HG03521 (cell line): Measurements from ENCODE around the gene NATD1.
"Not testable (repeated sequence)": the region's sequence is repeated elsewhere in the genome, so short reads cannot be mapped to it uniquely, and the experiment has no call there.

ENCODE experiments used
- ATAC-seq: cut with Tn5 transposase; IDR thresholded peaks from one replicate; pipeline ENCODE4 v1.9.1; 2021; ENCODE audit warnings: mild to moderate bottlenecking, moderate library complexity; ENCODE audit not compliant: unreplicated experiment

NATD1 gene

DNA sequence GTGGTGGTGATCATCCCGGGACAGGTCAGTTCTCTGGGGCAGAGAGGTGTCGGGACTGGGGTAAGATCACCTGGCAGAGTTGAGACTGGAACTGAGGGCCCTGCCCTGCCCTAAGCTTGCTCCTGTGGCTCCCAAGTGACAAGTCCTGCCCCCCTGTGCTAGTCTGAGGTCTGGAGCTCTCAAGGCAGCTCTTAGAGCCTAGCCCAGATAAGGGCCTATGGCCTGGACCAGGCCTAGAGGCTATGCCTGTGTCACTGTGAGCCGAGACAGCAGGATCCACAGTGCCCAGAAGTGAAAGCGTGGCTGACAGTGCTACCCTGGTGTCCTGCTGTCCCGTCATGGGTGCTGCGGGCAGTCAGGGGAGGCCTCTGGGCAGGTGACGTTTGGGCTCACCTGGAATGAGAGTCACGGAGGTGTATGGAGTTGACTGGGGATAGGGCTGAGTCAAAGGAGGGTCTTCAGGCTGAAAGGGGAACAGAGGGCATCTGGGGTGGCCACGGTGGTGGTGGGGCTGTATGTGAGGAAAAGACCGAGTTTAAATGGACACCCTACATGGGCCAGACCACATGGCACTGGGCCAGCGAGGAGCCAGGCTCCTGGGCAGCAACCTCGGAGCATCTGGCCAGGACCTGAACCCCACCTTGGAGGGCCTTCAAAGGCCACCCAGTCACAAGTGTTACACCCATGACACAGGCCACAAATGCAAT lies 5.5 kb downstream of the NATD1 start:
- ATAC-seq: no peak

- no peak for ATAC-seq
These were observed 6.5 kb downstream of the NATD1 start for GRCh38 chr17:21246698-21247097.

DNA sequence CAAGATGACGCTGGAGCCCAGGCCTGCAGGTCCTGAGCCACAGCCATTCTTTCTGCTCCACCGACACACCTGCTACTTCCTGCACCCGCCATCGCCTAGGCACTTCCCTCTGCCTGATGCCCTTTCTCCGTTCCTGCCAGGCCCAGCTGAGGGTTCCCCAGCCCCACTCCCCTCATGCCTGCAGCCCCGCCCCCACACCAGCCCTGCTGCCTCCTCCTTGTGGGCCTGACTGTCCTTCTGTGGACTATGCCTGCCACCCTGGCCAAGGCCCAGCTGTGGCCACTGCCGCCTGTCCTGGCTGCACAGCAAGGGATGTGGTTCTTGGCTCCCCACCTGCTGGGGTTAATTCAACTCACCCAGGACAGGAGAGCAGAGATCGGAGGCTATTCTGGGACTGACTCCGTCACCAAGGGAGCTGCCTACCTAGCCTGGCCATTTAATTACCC lies 7.5 kb downstream of the NATD1 start:
- no peak for ATAC-seq

- no peak for ATAC-seq
These were observed 9.5 kb downstream of the NATD1 start for GRCh38 chr17:21243516-21244303.

DNA sequence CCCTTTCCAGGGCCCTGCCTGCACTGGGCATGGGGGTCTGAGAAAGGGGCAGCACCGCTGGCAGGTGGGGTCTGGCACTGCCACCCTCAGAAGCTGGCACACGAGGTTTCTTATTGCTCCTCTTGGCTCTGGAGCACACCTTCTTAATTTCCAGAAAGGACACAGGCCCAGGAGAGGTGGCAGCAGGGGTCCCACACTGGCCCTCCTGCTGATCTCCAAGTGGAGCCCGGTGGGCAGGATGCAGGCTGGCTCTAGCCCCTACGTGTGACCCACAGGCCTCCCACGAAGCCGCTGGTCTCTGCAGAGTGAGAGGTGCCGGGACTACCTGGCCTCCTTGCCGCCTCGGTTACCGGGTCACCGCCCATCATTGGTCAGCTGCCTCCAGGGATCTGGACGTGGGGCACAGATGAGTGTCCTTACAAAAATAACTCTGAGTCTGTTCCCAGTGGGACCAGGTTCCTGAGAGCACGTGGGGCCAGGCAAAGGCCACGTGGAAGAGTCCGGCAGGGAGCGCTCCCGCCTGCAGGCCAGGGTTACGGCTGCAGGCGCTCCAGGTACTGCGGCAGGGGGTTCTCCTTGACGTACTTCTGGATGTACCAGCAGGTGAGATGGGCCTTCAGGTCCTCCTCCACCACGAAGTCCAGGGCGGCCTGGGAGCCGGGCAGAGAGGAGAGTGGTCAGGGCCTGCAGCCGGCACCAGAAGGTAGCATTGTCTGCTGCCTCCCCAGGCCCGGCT lies 10.3 kb downstream of the NATD1 start:
- no peak for ATAC-seq

DNA sequence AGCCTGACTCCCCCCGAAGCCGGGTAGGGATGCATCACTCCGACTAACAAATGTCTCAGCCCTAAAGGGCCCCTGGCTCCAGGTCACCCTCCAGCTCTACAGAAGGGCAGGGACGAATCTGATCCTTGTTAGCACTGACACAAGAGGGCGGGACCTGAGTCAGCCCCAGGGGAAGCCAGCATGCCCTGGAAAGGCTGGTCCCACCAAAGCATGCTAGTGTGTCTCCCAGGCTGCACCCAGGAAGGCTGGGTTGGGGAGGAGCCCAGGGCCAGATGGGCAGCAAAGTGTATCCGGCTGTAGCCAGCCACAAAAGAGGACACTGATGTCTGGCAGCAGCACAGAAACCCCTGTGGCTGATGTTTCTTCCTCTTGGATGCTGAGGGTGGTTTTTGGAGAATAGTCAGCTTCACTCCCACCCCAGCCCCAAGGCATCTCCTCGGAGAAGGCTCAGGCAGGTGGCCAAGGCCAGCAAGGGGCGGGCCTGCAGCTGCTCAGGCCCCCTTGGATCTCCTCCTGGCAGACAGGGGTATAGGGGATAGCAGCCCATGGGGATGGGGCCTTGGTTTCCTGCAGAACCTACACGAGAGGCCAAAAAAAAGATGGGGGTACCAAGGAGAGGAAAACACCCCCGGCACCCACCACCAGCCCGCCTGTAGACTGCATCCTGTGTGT lies 11.0 kb downstream of the NATD1 start:
- no peak for ATAC-seq

DNA sequence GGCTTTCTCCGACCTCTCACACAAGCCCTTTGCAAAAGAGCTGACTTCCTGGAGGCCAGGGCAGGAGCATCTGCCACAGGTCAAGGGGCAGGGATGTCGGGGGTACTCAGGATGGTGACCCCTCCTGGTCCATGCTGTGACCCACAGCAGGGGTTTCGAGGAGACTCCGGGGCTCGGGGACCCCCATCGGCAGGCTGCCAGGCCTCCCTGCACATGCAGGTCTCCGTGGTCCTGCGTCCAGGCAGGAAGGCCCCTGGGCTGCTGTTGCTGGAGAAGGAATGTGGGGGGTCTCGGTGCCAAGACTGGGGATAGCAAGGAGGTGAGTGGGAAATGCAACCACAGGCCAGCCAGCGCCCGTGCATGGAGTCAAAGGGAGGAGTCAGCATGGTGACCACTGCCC lies 11.6 kb downstream of the NATD1 start:
- ATAC-seq: no peak

- no peak for ATAC-seq
These were observed 12.7 kb downstream of the NATD1 start for GRCh38 chr17:21240369-21241055.

DNA sequence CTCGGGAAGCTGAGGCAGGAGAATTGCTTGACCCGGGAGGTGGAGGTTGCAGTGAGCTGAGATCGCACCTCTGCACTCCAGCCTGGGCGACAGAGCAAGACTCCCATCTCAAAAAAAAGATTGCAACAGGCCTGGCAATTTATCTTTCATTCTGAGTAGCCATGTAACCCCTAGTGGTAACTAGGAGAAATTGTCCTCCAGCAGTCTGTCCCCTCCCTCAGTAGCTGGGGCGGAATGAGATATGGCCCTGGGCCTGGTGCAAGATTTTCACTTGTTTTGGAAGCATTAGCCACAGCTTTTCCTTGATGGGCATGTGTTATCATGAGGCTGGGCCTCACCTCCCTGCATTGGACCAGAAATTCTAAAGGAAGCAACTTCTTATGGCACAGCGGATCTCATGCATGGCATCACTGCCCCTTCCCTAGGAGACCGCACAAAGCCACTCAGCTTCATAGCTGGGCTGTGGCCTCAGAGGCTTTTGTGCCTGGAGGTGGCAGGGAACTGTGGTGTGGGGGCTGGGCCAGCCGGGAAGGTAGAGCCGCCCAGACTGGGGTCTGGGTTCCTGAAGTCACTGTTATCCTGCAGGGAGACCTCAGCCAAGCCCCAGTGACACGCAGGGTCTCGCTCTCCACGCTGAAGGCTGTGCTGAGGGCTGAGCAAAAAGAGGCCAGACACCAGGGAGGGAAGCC lies 13.4 kb downstream of the NATD1 start:
- ATAC-seq: peak; percentile 56

- no peak for ATAC-seq
These were observed 17.3 kb downstream of the NATD1 start for GRCh38 chr17:21235921-21236320.

GRCh38 chr17:21233581-21234347 lies 19.4 kb downstream of the NATD1 start:
- ATAC-seq: no peak

GRCh38 chr17:21232033-21232749 lies 21.0 kb downstream of the NATD1 start:
- ATAC-seq: no peak

GRCh38 chr17:21231533-21231932 lies 21.7 kb downstream of the NATD1 start:
- no peak for ATAC-seq

- ATAC-seq: no peak
These were observed 24.4 kb downstream of the NATD1 start for GRCh38 chr17:21228845-21229244.

DNA sequence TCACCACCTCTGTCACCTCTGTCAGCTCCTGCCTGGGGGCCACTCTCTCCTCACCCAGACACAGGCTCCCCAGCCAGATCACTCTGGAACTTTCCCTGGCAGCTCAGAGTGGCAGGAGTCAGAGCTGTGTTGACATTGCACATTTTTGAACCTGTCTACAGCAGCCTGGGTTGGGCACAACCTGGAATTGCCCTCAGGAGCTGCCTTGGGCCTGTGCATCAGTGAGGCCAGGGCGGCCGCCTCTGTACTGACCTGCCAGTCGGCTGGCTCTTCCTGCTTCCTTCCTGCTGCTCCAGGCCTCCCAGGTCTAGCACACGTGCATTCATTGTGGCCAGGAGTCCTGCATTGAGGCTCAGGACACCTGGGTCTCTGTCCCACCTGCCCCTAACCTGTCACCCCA lies 25.1 kb downstream of the NATD1 start:
- no peak for ATAC-seq

DNA sequence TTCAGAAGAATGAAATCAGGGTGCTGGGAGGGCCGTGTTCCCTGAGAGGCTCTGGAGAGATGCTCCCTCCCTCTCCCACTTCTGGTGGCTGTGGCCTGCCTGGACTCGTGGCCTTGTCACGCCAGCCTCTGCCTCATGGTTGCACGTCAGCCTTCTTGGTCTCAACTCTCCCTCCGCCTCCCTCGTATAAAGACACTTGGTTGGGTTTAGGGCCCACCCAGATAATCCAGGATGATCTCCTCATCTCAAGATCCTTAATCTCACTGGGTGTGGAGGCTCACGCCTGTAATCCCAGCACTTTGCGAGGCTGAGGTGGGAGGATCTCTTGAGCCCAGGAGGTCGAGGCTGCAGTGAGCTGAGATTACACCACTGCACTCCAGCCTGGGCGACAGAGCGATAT lies 25.9 kb downstream of the NATD1 start:
- ATAC-seq: not testable (repeated sequence)

DNA sequence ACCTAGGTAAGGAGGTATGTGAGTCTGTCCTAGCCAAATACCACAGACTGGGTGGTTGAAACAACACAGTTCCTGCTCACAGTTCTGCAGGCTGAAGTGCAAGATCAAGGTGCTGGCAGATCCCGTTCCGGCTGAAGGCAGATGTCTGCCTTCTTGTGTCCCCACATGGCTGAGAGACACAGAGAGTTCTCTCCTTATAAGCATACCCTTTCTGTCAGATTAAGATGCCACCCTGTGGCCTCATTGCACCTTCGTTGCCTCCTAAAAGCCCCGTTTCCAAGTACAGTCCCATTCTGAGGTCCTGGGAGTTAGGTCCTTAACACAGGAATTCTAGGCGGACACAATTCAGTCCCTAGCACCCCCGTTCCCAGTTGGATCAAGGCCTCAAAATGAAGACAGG lies 30.1 kb downstream of the NATD1 start:
- no peak for ATAC-seq

DNA sequence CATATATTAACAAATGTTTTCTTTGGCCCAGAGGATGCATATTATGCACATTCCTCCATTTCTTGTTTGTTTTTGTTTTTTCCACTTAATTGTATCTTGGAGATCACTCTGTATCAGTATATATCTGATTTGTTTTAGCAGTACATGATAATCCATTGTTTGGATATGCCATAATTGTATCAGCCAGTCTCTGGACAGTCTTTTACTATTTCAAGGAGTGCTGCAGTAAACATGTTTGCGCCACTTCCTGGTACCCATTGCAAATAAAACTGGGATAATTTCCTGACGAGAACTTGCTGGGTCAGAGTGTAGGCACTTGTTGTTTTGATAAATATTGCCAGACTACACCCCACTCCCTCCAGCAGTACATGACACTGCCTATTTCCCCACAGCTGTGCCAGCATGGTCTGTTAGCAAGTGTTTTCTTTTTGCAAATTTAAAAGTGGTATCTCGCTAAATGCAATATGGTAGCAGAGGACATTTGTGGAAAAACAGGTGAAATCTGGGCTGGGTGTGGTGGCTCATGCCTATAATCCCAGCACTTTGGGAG lies 34.3 kb downstream of the NATD1 start:
- no peak for ATAC-seq
